ENCODE results near the gene OCIAD1.

- no peak for TF ChIP-seq CTCF (conservative IDR thresholded peaks at IDR 0.05; ENCODE audit: low read length)
- no peak for TF ChIP-seq EZH2phosphoT487 (IDR thresholded peaks at IDR 0.05; ENCODE audit: borderline replicate concordance, low read depth, low read length)
Observed at GRCh38 chr4:48904541-48905142, 73.8 kb downstream of the OCIAD1 start.
